Activated CD4-positive, alpha-beta T cell treated with anti-CD3 and anti-CD28 coated beads, Interleukin-2, Interleukin-4, amounts not matched to agents 100 ng/mL and 50 ng/mL, durations not matched to agents 16 hours and 8 hours (primary cell): ENCODE results near the gene AGAP3.

Experiments used
- DNase-seq: peaks from one replicate; pipeline ENCODE4 v3.0.0-alpha.2; 2020; ENCODE audit warnings: low spot score

Gene AGAP3

GRCh38 chr7:151088019-151088855, 2.0 kb downstream of the AGAP3 start:
- no peak for DNase-seq

- no peak for DNase-seq
Measured at GRCh38 chr7:151088856-151089699, 2.8 kb downstream of the AGAP3 start.

GRCh38 chr7:151089893-151090730, 3.8 kb downstream of the AGAP3 start:
- DNase-seq = no peak

GRCh38 chr7:151091003-151091402, 4.7 kb downstream of the AGAP3 start:
- no peak for DNase-seq

GRCh38 chr7:151091431-151091830, 5.2 kb downstream of the AGAP3 start:
- DNase-seq = peak; percentile 31

GRCh38 chr7:151091988-151092387, 5.7 kb downstream of the AGAP3 start:
- no peak for DNase-seq

GRCh38 chr7:151093748-151094147, 7.5 kb downstream of the AGAP3 start:
- no peak for DNase-seq

- no peak for DNase-seq
Measured at GRCh38 chr7:151094675-151095074, 8.4 kb downstream of the AGAP3 start.

- DNase-seq = no peak
Measured at GRCh38 chr7:151095123-151095797, 9.0 kb downstream of the AGAP3 start.

- no peak for DNase-seq
Measured at GRCh38 chr7:151095828-151096475, 9.7 kb downstream of the AGAP3 start.

- DNase-seq = no peak
Measured at GRCh38 chr7:151099486-151100211, 13.4 kb downstream of the AGAP3 start.

- no peak for DNase-seq
Measured at GRCh38 chr7:151100921-151101320, 14.6 kb downstream of the AGAP3 start.

GRCh38 chr7:151101621-151102396, 15.5 kb downstream of the AGAP3 start:
- no peak for DNase-seq

GRCh38 chr7:151102991-151103390, 16.7 kb downstream of the AGAP3 start:
- no peak for DNase-seq

GRCh38 chr7:151103973-151104372, 17.7 kb downstream of the AGAP3 start:
- no peak for DNase-seq

- no peak for DNase-seq
Measured at GRCh38 chr7:151104411-151105235, 18.3 kb downstream of the AGAP3 start.

GRCh38 chr7:151107882-151108281, 21.6 kb downstream of the AGAP3 start:
- DNase-seq = no peak
